Left lung (tissue), 10 donors: ENCODE measurements around the gene ASMTL. TPM values are rescaled to one million over a fixed set of nuclear protein-coding genes. Genes with fewer than 3 reads are reported as not detected.
A peak's percentile ranks its signal among the peaks of the same experiment; 100 is the strongest.

Experiments used
- ATAC-seq: fragments of 200-7000 bp; cut with Tn5 transposase; one replicate; pipeline ENCODE4 v1.9.1; 2020; ENCODE audit warnings: moderate library complexity
- DNase-seq, 4 donors: peaks; one replicate each; pipeline ENCODE4 v3.0.0-alpha.2; 2013 to 2020
- H3K27ac ChIP-seq, 2 donors: fragments of 200-600 bp; sonication (generic) in 1 of 2; one replicate each; pipeline versions ENCODE4 v1.5.0 to v1.8.0; 2020 to 2021
- H3K27me3 ChIP-seq, 2 donors: fragments of 200-600 bp; sonication (generic) in 1 of 2; one replicate each; pipeline versions ENCODE4 v1.5.0 to v1.8.0; 2020 to 2021
- H3K36me3 ChIP-seq, 2 donors: fragments of 200-600 bp; sonication (generic) in 1 of 2; one replicate each; pipeline versions ENCODE4 v1.5.0 to v1.8.0; 2020 to 2021
- H3K4me1 ChIP-seq, 2 donors: fragments of 200-600 bp; one replicate each; pipeline ENCODE4 v1.8.0; 2021
- H3K4me3 ChIP-seq, 2 donors: fragments of 200-600 bp; sonication (generic) in 1 of 2; one replicate each; pipeline versions ENCODE4 v1.5.0 to v1.8.0; 2020 to 2021; ENCODE audit warnings: mild to moderate bottlenecking in 1 of 2
- H3K9me3 ChIP-seq, 2 donors: fragments of 200-600 bp; sonication (generic) in 1 of 2; one replicate each; pipeline versions ENCODE4 v1.5.0 to v1.8.0; 2020 to 2021
- intact Hi-C, 2 donors: fragments of 100-400 bp; cut with DNase I; formaldehyde crosslinking; loops; one replicate each; pipeline versions ENCODE4 v1.11.2 to v1.14.2; 2022
- polyA plus RNA-seq, 6 donors: library from polyadenylated mRNA; unstranded; fragments of 120-200 nt; gene quantifications; one replicate each; pipeline ENCODE4 v1.2.1, GENCODE V29; 2013; ENCODE audit not compliant: insufficient read length in 6 of 6
- total RNA-seq, 2 donors: library from RNA; stranded (reverse); fragmentation: NEBNext Ultra II Directional; extraction: Animal tissue kit (Norgen Biotek cat#: 25700); gene quantifications; one replicate each; pipeline ENCODE4 v1.2.1, GENCODE V29; 2021
- TF ChIP-seq, protein P1 (sequence below), 2 donors: fragments of 200-600 bp; sonication (generic) in 1 of 2; IDR thresholded peaks; one replicate each; pipeline versions ENCODE4 v1.5.0 to v1.8.0; 2021; ENCODE audit warnings: antibody characterized with exemption in 2 of 2
- donor health status: DM: no; HTN: yes; CAD: no.
- donor health status: DM: no; HTN: no; CAD: no.

The ASMTL gene
- total and polyA plus RNA-seq, 8 donors, result 18.6 to 32.0 (median 24.8) TPM

- no peak overlapping the region for H3K27ac ChIP-seq
- TF ChIP-seq, protein P1, sequence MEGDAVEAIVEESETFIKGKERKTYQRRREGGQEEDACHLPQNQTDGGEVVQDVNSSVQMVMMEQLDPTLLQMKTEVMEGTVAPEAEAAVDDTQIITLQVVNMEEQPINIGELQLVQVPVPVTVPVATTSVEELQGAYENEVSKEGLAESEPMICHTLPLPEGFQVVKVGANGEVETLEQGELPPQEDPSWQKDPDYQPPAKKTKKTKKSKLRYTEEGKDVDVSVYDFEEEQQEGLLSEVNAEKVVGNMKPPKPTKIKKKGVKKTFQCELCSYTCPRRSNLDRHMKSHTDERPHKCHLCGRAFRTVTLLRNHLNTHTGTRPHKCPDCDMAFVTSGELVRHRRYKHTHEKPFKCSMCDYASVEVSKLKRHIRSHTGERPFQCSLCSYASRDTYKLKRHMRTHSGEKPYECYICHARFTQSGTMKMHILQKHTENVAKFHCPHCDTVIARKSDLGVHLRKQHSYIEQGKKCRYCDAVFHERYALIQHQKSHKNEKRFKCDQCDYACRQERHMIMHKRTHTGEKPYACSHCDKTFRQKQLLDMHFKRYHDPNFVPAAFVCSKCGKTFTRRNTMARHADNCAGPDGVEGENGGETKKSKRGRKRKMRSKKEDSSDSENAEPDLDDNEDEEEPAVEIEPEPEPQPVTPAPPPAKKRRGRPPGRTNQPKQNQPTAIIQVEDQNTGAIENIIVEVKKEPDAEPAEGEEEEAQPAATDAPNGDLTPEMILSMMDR (IDR thresholded peaks at IDR 0.05), result no peak
- H3K27me3 ChIP-seq, result no peaks in the 10 kb centered on the region
- intact Hi-C loops, result no loop called here
- no peak for ATAC-seq
- no peak for DNase-seq
- no peaks in the 10 kb centered on the region for H3K36me3 ChIP-seq
- H3K4me3 ChIP-seq, result no peak overlapping the region
- H3K4me1 ChIP-seq, result peaks cover 0 to 22% of the 10 kb centered on the region in 2 donors
- H3K9me3 ChIP-seq, result no peaks in the 10 kb centered on the region
These were observed 36.0 kb upstream of the ASMTL start for GRCh38 chrX:1488745-1489144.

DNA sequence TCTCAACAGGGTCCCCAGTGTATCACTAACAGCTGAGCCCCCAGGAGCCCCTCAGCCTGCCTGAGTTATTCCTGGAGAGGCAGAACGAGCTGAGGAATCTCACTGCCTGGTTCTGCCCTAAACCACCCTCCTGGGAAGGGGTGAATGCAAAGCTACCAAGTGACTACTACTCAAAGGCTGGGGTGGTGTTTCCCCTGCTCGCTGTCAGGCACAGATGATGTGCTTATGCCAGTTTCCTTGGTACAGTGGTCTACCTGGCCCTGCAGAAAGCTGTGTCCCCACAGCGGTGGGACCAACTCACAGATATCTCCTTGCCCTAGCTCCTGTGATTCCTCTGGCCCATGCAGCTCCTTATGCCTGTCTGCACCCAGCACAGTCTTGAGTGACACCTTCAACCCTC, 35.4 kb upstream of the ASMTL start:
- intact Hi-C loops, result no loop called here
- no peaks in the 10 kb centered on the region for H3K36me3 ChIP-seq
- TF ChIP-seq, protein P1 (IDR thresholded peaks at IDR 0.05), result no peak
- DNase-seq (peak in 1 of 4 donors; percentile 19), ATAC-seq (no peak)
- no peak overlapping the region for H3K27ac ChIP-seq
- H3K27me3 ChIP-seq, result no peaks in the 10 kb centered on the region
- H3K4me1 ChIP-seq, result peaks cover 0 to 25% of the 10 kb centered on the region in 2 donors
- no peak overlapping the region for H3K4me3 ChIP-seq
- H3K9me3 ChIP-seq, result no peaks in the 10 kb centered on the region

GRCh38 chrX:1487401-1487800, 34.7 kb upstream of the ASMTL start:
- DNase-seq (peak in 1 of 4 donors; percentile 16), ATAC-seq (no peak)
- intact Hi-C loops, result no loop called here
- H3K27ac ChIP-seq, result peak overlapping the region in 1 of 2 donors; percentile 76
- H3K27me3 ChIP-seq, result no peaks in the 10 kb centered on the region
- no peaks in the 10 kb centered on the region for H3K9me3 ChIP-seq
- TF ChIP-seq, protein P1 (IDR thresholded peaks at IDR 0.05), result no peak
- no peak overlapping the region for H3K4me3 ChIP-seq
- peaks cover 0 to 25% of the 10 kb centered on the region in 2 donors for H3K4me1 ChIP-seq
- no peaks in the 10 kb centered on the region for H3K36me3 ChIP-seq

- H3K36me3 ChIP-seq, result no peaks in the 10 kb centered on the region
- peak overlapping the region in 1 of 2 donors; percentile 76 for H3K27ac ChIP-seq
- no peaks in the 10 kb centered on the region for H3K27me3 ChIP-seq
- H3K9me3 ChIP-seq, result no peaks in the 10 kb centered on the region
- peaks cover 0 to 28% of the 10 kb centered on the region in 2 donors for H3K4me1 ChIP-seq
- ATAC-seq (peak; percentile 49), DNase-seq (peak in 3 of 4 donors; percentile 16 to 68 (median 34))
- TF ChIP-seq, protein P1 (IDR thresholded peaks at IDR 0.05), result no peak
- intact Hi-C loops, result no loop called here
- H3K4me3 ChIP-seq, result no peak overlapping the region
These were observed 34.1 kb upstream of the ASMTL start for GRCh38 chrX:1486749-1487361.

GRCh38 chrX:1486177-1486576, 33.5 kb upstream of the ASMTL start:
- Histone ChIP-seq H3K36me3 (no peaks in the 10 kb centered on the region), H3K27ac (peak overlapping the region in 1 of 2 donors; percentile 76), H3K4me1 (peaks cover 0 to 35% of the 10 kb centered on the region in 2 donors), H3K27me3 (no peaks in the 10 kb centered on the region), H3K9me3 (no peaks in the 10 kb centered on the region), H3K4me3 (no peak overlapping the region)
- TF ChIP-seq, protein P1 (IDR thresholded peaks at IDR 0.05), result no peak
- DNase-seq (no peak), ATAC-seq (no peak)
- intact Hi-C loops, result no loop called here
